CMK (cell line): Measurements from ENCODE around the gene ZNF334.
A peak's percentile ranks its signal among the peaks of the same experiment; 100 is the strongest.

ENCODE experiments used
- DNase-seq: peaks from one replicate; pipeline ENCODE4 v3.0.0-alpha.2; 2010; ENCODE audit warnings: low read depth

ZNF334 gene

GRCh38 chr20:46545827-46546138 lies 32.4 kb upstream of the ZNF334 start:
- DNase-seq: no peak

GRCh38 chr20:46545077-46545826 lies 31.9 kb upstream of the ZNF334 start:
- no peak for DNase-seq

- DNase-seq: no peak
These were observed 31.2 kb upstream of the ZNF334 start for GRCh38 chr20:46544576-46544975.

GRCh38 chr20:46543959-46544358 lies 30.6 kb upstream of the ZNF334 start:
- no peak for DNase-seq

GRCh38 chr20:46543033-46543432 lies 29.7 kb upstream of the ZNF334 start:
- no peak for DNase-seq

- DNase-seq: no peak
These were observed 28.0 kb upstream of the ZNF334 start for GRCh38 chr20:46541229-46541935.

GRCh38 chr20:46539113-46539512 lies 25.8 kb upstream of the ZNF334 start:
- no peak for DNase-seq

GRCh38 chr20:46530640-46531039 lies 17.3 kb upstream of the ZNF334 start:
- no peak for DNase-seq

- no peak for DNase-seq
These were observed 10.5 kb upstream of the ZNF334 start for GRCh38 chr20:46523696-46524328.

- no peak for DNase-seq
These were observed 9.7 kb upstream of the ZNF334 start for GRCh38 chr20:46523108-46523507.

- DNase-seq: peak; percentile 66
These were observed 7.7 kb upstream of the ZNF334 start for GRCh38 chr20:46520976-46521579.

- DNase-seq: no peak
These were observed 7.2 kb upstream of the ZNF334 start for GRCh38 chr20:46520540-46520939.

GRCh38 chr20:46519471-46520068 lies 6.2 kb upstream of the ZNF334 start:
- no peak for DNase-seq

- DNase-seq: no peak
These were observed 3.8 kb downstream of the ZNF334 start for GRCh38 chr20:46509523-46509922.

- DNase-seq: no peak
These were observed 5.5 kb downstream of the ZNF334 start for GRCh38 chr20:46507760-46508407.

- DNase-seq: no peak
These were observed 7.9 kb downstream of the ZNF334 start for GRCh38 chr20:46505506-46505905.

- no peak for DNase-seq
These were observed 11.4 kb downstream of the ZNF334 start for GRCh38 chr20:46501961-46502360.

GRCh38 chr20:46501337-46501942 lies 11.9 kb downstream of the ZNF334 start:
- no peak for DNase-seq

- no peak for DNase-seq
These were observed 19.3 kb downstream of the ZNF334 start for GRCh38 chr20:46494077-46494476.

GRCh38 chr20:46491354-46491753 lies 22.0 kb downstream of the ZNF334 start:
- DNase-seq: no peak

- no peak for DNase-seq
These were observed 24.9 kb downstream of the ZNF334 start for GRCh38 chr20:46488451-46488850.

GRCh38 chr20:46487628-46488027 lies 25.7 kb downstream of the ZNF334 start:
- DNase-seq: no peak
